Endometrial microvascular endothelial cells (primary cell): ENCODE data around the gene ABHD3. TPM values are rescaled to one million over a fixed set of nuclear protein-coding genes. Genes with fewer than 3 reads are reported as not detected.

ENCODE experiments used
- total RNA-seq: library from RNA; depleted of rRNA; stranded (reverse); fragments of >200 nt; gene quantifications from one replicate; pipeline ENCODE4 v1.2.3, GENCODE V29; 2015; ENCODE audit errors: inconsistent ontology term

ABHD3 gene
- total RNA-seq, 1 donor from 2014 or later, result 4.0 TPM

Other genes with a start within 250 kb of the ABHD3 start
- gene ESCO1, start 104.1 kb downstream of the ABHD3 start, total RNA-seq, result 12.3 TPM
- 22.4 TPM for gene SNRPD1, start 92.5 kb downstream of the ABHD3 start, total RNA-seq
- gene MIB1, start 36.0 kb upstream of the ABHD3 start, total RNA-seq, result 25.6 TPM